Measurements from ENCODE around the gene CBS.
"Not testable (repeated sequence)": the region's sequence is repeated elsewhere in the genome, so short reads cannot be mapped to it uniquely, and the experiment has no call there.

DNA sequence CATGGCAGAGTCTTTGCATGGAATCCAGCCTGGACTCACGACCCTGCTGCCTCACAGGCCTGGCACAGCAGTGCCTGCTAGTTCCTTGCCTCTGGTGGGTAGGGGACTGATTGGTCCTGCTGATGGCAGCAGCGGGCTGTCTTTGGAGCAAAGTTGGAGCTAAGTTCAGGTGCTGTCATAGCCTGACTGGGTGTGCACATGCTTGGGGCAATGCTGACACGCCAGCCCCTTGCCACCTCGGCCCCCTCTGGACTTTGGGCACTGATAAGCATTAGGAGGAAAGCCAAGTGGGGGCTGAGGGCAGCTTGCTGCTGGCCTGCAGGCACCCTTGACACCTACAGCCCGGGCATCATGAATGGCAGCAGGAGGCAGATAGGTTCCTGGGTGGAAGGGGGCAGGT lies 33.5 kb downstream of the CBS start:
- TF ChIP-seq POLR2A (IDR thresholded peaks at IDR 0.05) = not testable (repeated sequence)
- TF ChIP-seq, protein P1, sequence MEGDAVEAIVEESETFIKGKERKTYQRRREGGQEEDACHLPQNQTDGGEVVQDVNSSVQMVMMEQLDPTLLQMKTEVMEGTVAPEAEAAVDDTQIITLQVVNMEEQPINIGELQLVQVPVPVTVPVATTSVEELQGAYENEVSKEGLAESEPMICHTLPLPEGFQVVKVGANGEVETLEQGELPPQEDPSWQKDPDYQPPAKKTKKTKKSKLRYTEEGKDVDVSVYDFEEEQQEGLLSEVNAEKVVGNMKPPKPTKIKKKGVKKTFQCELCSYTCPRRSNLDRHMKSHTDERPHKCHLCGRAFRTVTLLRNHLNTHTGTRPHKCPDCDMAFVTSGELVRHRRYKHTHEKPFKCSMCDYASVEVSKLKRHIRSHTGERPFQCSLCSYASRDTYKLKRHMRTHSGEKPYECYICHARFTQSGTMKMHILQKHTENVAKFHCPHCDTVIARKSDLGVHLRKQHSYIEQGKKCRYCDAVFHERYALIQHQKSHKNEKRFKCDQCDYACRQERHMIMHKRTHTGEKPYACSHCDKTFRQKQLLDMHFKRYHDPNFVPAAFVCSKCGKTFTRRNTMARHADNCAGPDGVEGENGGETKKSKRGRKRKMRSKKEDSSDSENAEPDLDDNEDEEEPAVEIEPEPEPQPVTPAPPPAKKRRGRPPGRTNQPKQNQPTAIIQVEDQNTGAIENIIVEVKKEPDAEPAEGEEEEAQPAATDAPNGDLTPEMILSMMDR (IDR thresholded peaks at IDR 0.05) = not testable (repeated sequence)

All from sigmoid colon (tissue), 3 donors.